ENCODE measurements around the gene CES5A. TPM values are rescaled to one million over a fixed set of nuclear protein-coding genes. Genes with fewer than 3 reads are reported as not detected.
"Not testable (repeated sequence)": the region's sequence is repeated elsewhere in the genome, so short reads cannot be mapped to it uniquely, and the experiment has no call there.

The CES5A gene
- total RNA-seq, 2 donors from 2014 or later, result not detected

GRCh38 chr16:55817236-55817912 lies 57.8 kb downstream of the CES5A start:
- H3K9me3 ChIP-seq, result no peaks in the 10 kb centered on the region
- DNase-seq, result no peak
- H3K4me3 ChIP-seq, result no peak overlapping the region
- no peaks in the 10 kb centered on the region for H3K27me3 ChIP-seq
- no peaks in the 10 kb centered on the region for H3K4me1 ChIP-seq
- no peaks in the 10 kb centered on the region for H3K36me3 ChIP-seq
- no peak overlapping the region for H3K9ac ChIP-seq (ENCODE audit: low read depth in 2 of 2, low read length in 2 of 2)
- no peak overlapping the region for H3K27ac ChIP-seq
- no peak for TF ChIP-seq CTCF (IDR thresholded peaks at IDR 0.05)
- intact Hi-C loops (cut with DNase I), result no loop called here

GRCh38 chr16:55816222-55816621 lies 59.0 kb downstream of the CES5A start:
- H3K27me3 ChIP-seq; H3K9ac ChIP-seq (ENCODE audit: low read depth in 2 of 2, low read length in 2 of 2); H3K9me3 ChIP-seq; intact Hi-C loops (cut with DNase I); H3K4me1 ChIP-seq; H3K4me3 ChIP-seq; H3K36me3 ChIP-seq; H3K27ac ChIP-seq; DNase-seq: not testable (repeated sequence)

GRCh38 chr16:55815320-55815719 lies 59.9 kb downstream of the CES5A start:
- Histone ChIP-seq H3K36me3 (no peaks in the 10 kb centered on the region), H3K9ac (ENCODE audit: low read depth in 2 of 2, low read length in 2 of 2) (no peak overlapping the region), H3K27me3 (no peaks in the 10 kb centered on the region), H3K4me1 (no peaks in the 10 kb centered on the region), H3K9me3 (no peaks in the 10 kb centered on the region), H3K27ac (no peak overlapping the region), H3K4me3 (no peak overlapping the region)
- intact Hi-C loops (cut with DNase I), result no loop called here
- no peak for TF ChIP-seq CTCF (IDR thresholded peaks at IDR 0.05)
- no peak for DNase-seq

- H3K27ac ChIP-seq; H3K4me3 ChIP-seq; H3K9me3 ChIP-seq; H3K9ac ChIP-seq (ENCODE audit: low read depth in 2 of 2, low read length in 2 of 2); DNase-seq; H3K36me3 ChIP-seq; H3K4me1 ChIP-seq; intact Hi-C loops (cut with DNase I); H3K27me3 ChIP-seq: not testable (repeated sequence)
These were observed 61.0 kb downstream of the CES5A start for GRCh38 chr16:55814174-55814573.

- H3K27ac ChIP-seq; H3K9me3 ChIP-seq; intact Hi-C loops (cut with DNase I); H3K9ac ChIP-seq (ENCODE audit: low read depth in 2 of 2, low read length in 2 of 2); DNase-seq; H3K27me3 ChIP-seq; H3K4me3 ChIP-seq; H3K4me1 ChIP-seq; H3K36me3 ChIP-seq: not testable (repeated sequence)
These were observed 61.4 kb downstream of the CES5A start for GRCh38 chr16:55813730-55814129.

- no peaks in the 10 kb centered on the region for H3K27me3 ChIP-seq
- TF ChIP-seq CTCF (IDR thresholded peaks at IDR 0.05), result no peak
- intact Hi-C loops (cut with DNase I), result no loop called here
- no peak overlapping the region for H3K4me3 ChIP-seq
- H3K4me1 ChIP-seq, result no peaks in the 10 kb centered on the region
- H3K36me3 ChIP-seq, result no peaks in the 10 kb centered on the region
- H3K9ac ChIP-seq (ENCODE audit: low read depth in 2 of 2, low read length in 2 of 2), result no peak overlapping the region
- DNase-seq, result no peak
- H3K9me3 ChIP-seq, result no peaks in the 10 kb centered on the region
- no peak overlapping the region for H3K27ac ChIP-seq
These were observed 62.2 kb downstream of the CES5A start for GRCh38 chr16:55812951-55813350.

- no peaks in the 10 kb centered on the region for H3K9me3 ChIP-seq
- H3K9ac ChIP-seq (ENCODE audit: low read depth in 2 of 2, low read length in 2 of 2), result no peak overlapping the region
- no peak overlapping the region for H3K4me3 ChIP-seq
- DNase-seq, result no peak
- TF ChIP-seq CTCF (IDR thresholded peaks at IDR 0.05), result no peak
- H3K4me1 ChIP-seq, result no peaks in the 10 kb centered on the region
- intact Hi-C loops (cut with DNase I), result no loop called here
- H3K27ac ChIP-seq, result no peak overlapping the region
- H3K27me3 ChIP-seq, result no peaks in the 10 kb centered on the region
- H3K36me3 ChIP-seq, result no peaks in the 10 kb centered on the region
These were observed 63.4 kb downstream of the CES5A start for GRCh38 chr16:55811811-55812210.
